HG03565 (cell line): ENCODE data around the gene TSKS.

Source experiments
- ATAC-seq: cut with Tn5 transposase; IDR thresholded peaks from one replicate; pipeline ENCODE4 v1.9.1; 2021; ENCODE audit warnings: mild to moderate bottlenecking, moderate library complexity; ENCODE audit not compliant: unreplicated experiment

TSKS gene

GRCh38 chr19:49767967-49768581, 5.0 kb upstream of the TSKS start:
- no peak for ATAC-seq

- no peak for ATAC-seq
These were observed 4.3 kb upstream of the TSKS start for GRCh38 chr19:49767381-49767780.

- ATAC-seq: no peak
These were observed 3.8 kb upstream of the TSKS start, which contains the start of gene AP2A1 for GRCh38 chr19:49766930-49767299. Gene AP2A1, plus strand, starts transcription at chr19:49767001. Its CDS starts 133 bp downstream, at chr19:49767134.

- ATAC-seq: peak; percentile 93
These were observed 3.2 kb upstream of the TSKS start for GRCh38 chr19:49766007-49766929.

GRCh38 chr19:49764341-49764740, 1.2 kb upstream of the TSKS start:
- no peak for ATAC-seq

- ATAC-seq: no peak
These were observed 1.3 kb downstream of the TSKS start for GRCh38 chr19:49761625-49762311.

- ATAC-seq: no peak
These were observed 1.9 kb downstream of the TSKS start for GRCh38 chr19:49761249-49761624.

GRCh38 chr19:49758292-49758691, 4.8 kb downstream of the TSKS start:
- ATAC-seq: no peak

- ATAC-seq: no peak
These were observed 7.2 kb downstream of the TSKS start for GRCh38 chr19:49755956-49756355.

GRCh38 chr19:49752701-49753100, 10.4 kb downstream of the TSKS start:
- no peak for ATAC-seq

- ATAC-seq: no peak
These were observed 13.3 kb downstream of the TSKS start for GRCh38 chr19:49749771-49750170.

- no peak for ATAC-seq
These were observed 13.9 kb downstream of the TSKS start for GRCh38 chr19:49749055-49749716.

- no peak for ATAC-seq
These were observed 16.7 kb downstream of the TSKS start for GRCh38 chr19:49746206-49746958.

GRCh38 chr19:49744946-49745381, 18.1 kb downstream of the TSKS start:
- no peak for ATAC-seq

- ATAC-seq: no peak
These were observed 21.8 kb downstream of the TSKS start for GRCh38 chr19:49741210-49741844.

GRCh38 chr19:49739933-49740332, 23.2 kb downstream of the TSKS start:
- ATAC-seq: no peak

- ATAC-seq: no peak
These were observed 24.0 kb downstream of the TSKS start for GRCh38 chr19:49739098-49739497.

- ATAC-seq: no peak
These were observed 24.8 kb downstream of the TSKS start for GRCh38 chr19:49738268-49738667.

GRCh38 chr19:49730166-49730565, 32.9 kb downstream of the TSKS start:
- ATAC-seq: no peak
